Measurements from ENCODE around the gene PFN4. TPM values are rescaled to one million over a fixed set of nuclear protein-coding genes. Genes with fewer than 3 reads are reported as not detected.
"Not testable (repeated sequence)": the region's sequence is repeated elsewhere in the genome, so short reads cannot be mapped to it uniquely, and the experiment has no call there.

The PFN4 gene
- total RNA-seq, 2 donors from 2014 or later = 0.39 TPM; not detected in 1

GRCh38 chr2:24147364-24147763, 24.2 kb upstream of the PFN4 start:
- peaks cover 23% of the 10 kb centered on the region for H3K36me3 ChIP-seq
- H3K9me3 ChIP-seq = peaks cover 0 to 17% of the 10 kb centered on the region in 2 donors
- H3K4me1 ChIP-seq = no peaks in the 10 kb centered on the region
- H3K4me3 ChIP-seq = no peak overlapping the region
- H3K27ac ChIP-seq = no peak overlapping the region
- no peak for DNase-seq (ENCODE audit: low spot score)
- TF ChIP-seq CTCF (IDR thresholded peaks at IDR 0.05) = no peak
- no peaks in the 10 kb centered on the region for H3K27me3 ChIP-seq

DNA sequence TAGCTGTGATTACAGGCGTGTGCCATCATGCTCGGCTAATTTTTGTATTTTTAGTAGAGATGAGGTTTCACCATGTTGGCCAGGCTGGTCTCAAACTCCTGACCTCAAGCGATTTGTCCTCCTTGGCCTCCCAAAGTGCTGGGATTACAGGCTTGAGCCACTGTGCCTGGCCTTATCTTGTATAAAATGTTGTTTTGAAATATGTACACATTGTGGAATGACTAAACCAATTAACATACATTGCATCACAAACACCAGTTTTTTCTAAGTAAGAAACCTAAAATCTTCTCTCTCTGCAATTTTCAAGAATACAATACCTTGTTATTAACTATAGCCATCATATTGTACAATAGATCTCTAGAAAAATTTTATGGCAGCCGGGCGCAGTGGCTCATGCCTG, 17.2 kb upstream of the PFN4 start:
- not testable (repeated sequence) for H3K4me3 ChIP-seq; H3K36me3 ChIP-seq; H3K27me3 ChIP-seq; H3K27ac ChIP-seq; DNase-seq (ENCODE audit: low spot score); H3K4me1 ChIP-seq; H3K9me3 ChIP-seq

GRCh38 chr2:24132543-24132942, 9.4 kb upstream of the PFN4 start:
- H3K4me3 ChIP-seq = no peak overlapping the region
- no peak for TF ChIP-seq CTCF (IDR thresholded peaks at IDR 0.05)
- H3K27me3 ChIP-seq = no peaks in the 10 kb centered on the region
- H3K4me1 ChIP-seq = peaks cover 0 to 9% of the 10 kb centered on the region in 2 donors
- no peak overlapping the region for H3K27ac ChIP-seq
- no peak for DNase-seq (ENCODE audit: low spot score)
- H3K9me3 ChIP-seq = peaks cover 0 to 7% of the 10 kb centered on the region in 2 donors
- H3K36me3 ChIP-seq = no peaks in the 10 kb centered on the region

- Histone ChIP-seq H3K36me3 (no peaks in the 10 kb centered on the region), H3K27ac (no peak overlapping the region), H3K27me3 (no peaks in the 10 kb centered on the region), H3K9me3 (no peaks in the 10 kb centered on the region), H3K4me3 (no peak overlapping the region), H3K4me1 (peaks cover 0 to 30% of the 10 kb centered on the region in 2 donors)
- no peak for DNase-seq (ENCODE audit: low spot score)
- TF ChIP-seq CTCF (IDR thresholded peaks at IDR 0.05) = no peak
Measured at GRCh38 chr2:24125956-24126355, 2.8 kb upstream of the PFN4 start.

- no peak for TF ChIP-seq CTCF (IDR thresholded peaks at IDR 0.05)
- Histone ChIP-seq H3K27me3 (no peaks in the 10 kb centered on the region), H3K27ac (peak overlapping the region; percentile 92 to 96)
Measured at GRCh38 chr2:24123922-24124580, 917 bp upstream of the PFN4 start.

DNA sequence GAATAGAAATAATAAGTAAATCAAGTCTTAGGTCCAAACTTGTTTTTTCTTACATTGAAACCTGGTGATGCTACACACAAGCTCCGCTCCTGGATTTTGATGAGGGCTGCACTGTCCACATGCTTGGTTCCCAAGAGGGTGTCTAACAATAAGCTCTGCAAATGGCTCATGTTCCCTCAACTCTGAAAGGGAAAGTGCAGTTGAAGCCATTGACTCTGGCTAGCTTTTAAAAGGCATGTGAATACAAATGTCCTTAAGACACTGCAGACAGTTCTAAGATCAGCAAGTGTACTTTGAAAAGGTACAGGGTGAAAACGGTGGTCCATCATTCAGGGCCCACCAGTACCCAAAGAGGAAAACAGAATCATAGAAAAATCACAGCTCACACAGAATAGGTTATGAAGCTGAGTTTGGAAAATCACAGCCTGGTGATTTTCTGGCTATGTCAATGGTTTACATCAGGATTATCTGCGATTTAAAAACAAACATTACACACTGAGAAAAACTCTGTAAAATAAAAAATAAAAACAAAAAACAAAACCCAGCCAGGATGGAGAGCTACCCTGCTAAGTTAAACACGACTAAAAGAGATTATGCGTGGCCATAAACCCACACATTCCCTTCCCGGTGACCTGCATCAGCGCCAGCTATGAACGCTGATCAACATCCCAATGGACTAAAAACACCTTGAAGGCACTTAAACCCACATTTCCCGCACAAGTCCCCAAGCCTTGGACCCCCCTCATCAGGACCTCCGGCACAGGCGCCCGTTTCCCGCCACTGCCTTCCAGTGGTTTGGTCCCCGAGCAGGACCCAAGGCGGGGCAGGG, 554 bp downstream of the PFN4 start:
- Histone ChIP-seq H3K4me1 (peaks cover 0 to 30% of the 10 kb centered on the region in 2 donors), H3K36me3 (no peaks in the 10 kb centered on the region), H3K27me3 (no peaks in the 10 kb centered on the region), H3K9me3 (no peaks in the 10 kb centered on the region), H3K27ac (peak overlapping the region; percentile 92 to 96), H3K4me3 (peak overlapping the region; percentile 65 to 77)
- DNase-seq (ENCODE audit: low spot score) = no peak
- no peak for TF ChIP-seq CTCF (IDR thresholded peaks at IDR 0.05)

More at GRCh38 chr2:24123922-24124580, 917 bp upstream of the PFN4 start:
- H3K36me3 ChIP-seq = no peaks in the 10 kb centered on the region
- H3K4me1 ChIP-seq = peaks cover 0 to 30% of the 10 kb centered on the region in 2 donors
- no peaks in the 10 kb centered on the region for H3K9me3 ChIP-seq
- no peak for DNase-seq (ENCODE audit: low spot score)
- H3K4me3 ChIP-seq = peak overlapping the region; percentile 65 to 77

All from right atrium auricular region (tissue), 2 donors.